SK-N-SH treated with all-trans-retinoic acid at 6 μM for 48 hours (cell line): ENCODE results near the gene SEPTIN5.

Experiments
- ATAC-seq: fragments of 200-7000 bp; cut with Tn5 transposase; 3 replicates; pipeline ENCODE4 v1.9.1; 2020; ENCODE audit warnings: mild to moderate bottlenecking, moderate library complexity
- ARNTL ChIP-seq: fragments of 450-650 bp; formaldehyde crosslinking; IDR thresholded peaks from 2 replicates; pipeline ENCODE4 v1.5.0; 2020; ENCODE audit warnings: low read depth, mild to moderate bottlenecking, moderate library complexity, borderline replicate concordance
- CSRNP3 ChIP-seq: fragments of 250-450 bp; sonication (Bioruptor Pico); IDR thresholded peaks from 2 replicates; pipeline ENCODE4 v1.5.1; 2021; ENCODE audit warnings: mild to moderate bottlenecking, moderate library complexity
- GLIS3 ChIP-seq: fragments of 250-450 bp; sonication (Bioruptor Pico); IDR thresholded peaks from 2 replicates; pipeline ENCODE4 v1.5.0; 2020; ENCODE audit warnings: mild to moderate bottlenecking, moderate library complexity
- OSR1 ChIP-seq: fragments of 250-450 bp; sonication (Bioruptor Pico); IDR thresholded peaks from 2 replicates; pipeline ENCODE4 v1.8.0; 2022; ENCODE audit warnings: moderate library complexity, mild to moderate bottlenecking, inconsistent platforms
- PATZ1 ChIP-seq: fragments of 250-450 bp; sonication (Bioruptor Pico); IDR thresholded peaks from 2 replicates; pipeline ENCODE4 v1.8.0; 2020; ENCODE audit warnings: mild to moderate bottlenecking, moderate library complexity, borderline replicate concordance
- PPARA ChIP-seq: fragments of 250-450 bp; sonication (Bioruptor Pico); IDR thresholded peaks from 2 replicates; pipeline ENCODE4 v1.5.0; 2020; ENCODE audit warnings: mild to moderate bottlenecking, borderline replicate concordance
- RARB ChIP-seq: fragments of 250-450 bp; sonication (Bioruptor Pico); IDR thresholded peaks from 2 replicates; pipeline ENCODE4 v1.8.0; 2021; ENCODE audit warnings: mild to moderate bottlenecking, moderate library complexity
- SNAI2 ChIP-seq: fragments of 250-450 bp; sonication (Bioruptor Pico); IDR thresholded peaks from 2 replicates; pipeline ENCODE4 v1.5.0; 2020; ENCODE audit warnings: mild to moderate bottlenecking, moderate library complexity
- TOX ChIP-seq: fragments of 250-450 bp; sonication (Bioruptor Pico); IDR thresholded peaks from 2 replicates; pipeline ENCODE4 v1.8.0; 2021; ENCODE audit warnings: mild to moderate bottlenecking, moderate library complexity, borderline replicate concordance
- TSHZ2 ChIP-seq: fragments of 250-450 bp; sonication (Bioruptor Pico); IDR thresholded peaks from 2 replicates; pipeline ENCODE4 v1.5.0; 2020; ENCODE audit warnings: mild to moderate bottlenecking, moderate library complexity
- ZC3H10 ChIP-seq: fragments of 250-450 bp; sonication (Bioruptor Pico); IDR thresholded peaks from 2 replicates; pipeline ENCODE4 v1.5.1; 2021; ENCODE audit warnings: mild to moderate bottlenecking, moderate library complexity
- ZFP3 ChIP-seq: fragments of 250-450 bp; sonication (Bioruptor Pico); IDR thresholded peaks from 2 replicates; pipeline ENCODE4 v1.5.0; 2020; ENCODE audit warnings: mild to moderate bottlenecking, moderate library complexity
- ZFP30 ChIP-seq: fragments of 450-650 bp; formaldehyde crosslinking; IDR thresholded peaks from 2 replicates; pipeline ENCODE4 v1.5.0; 2022; ENCODE audit warnings: mild to moderate bottlenecking, moderate library complexity
- ZNF565 ChIP-seq: fragments of 450-650 bp; formaldehyde crosslinking; conservative IDR thresholded peaks from 2 replicates; pipeline ENCODE4 v1.5.0; 2020; ENCODE audit warnings: low read depth, mild to moderate bottlenecking, moderate library complexity
- ZNF8 ChIP-seq: fragments of 450-650 bp; formaldehyde crosslinking; IDR thresholded peaks from 2 replicates; pipeline ENCODE4 v1.5.0; 2020; ENCODE audit warnings: mild to moderate bottlenecking, moderate library complexity
- TF ChIP-seq, protein P1 (sequence below): fragments of 250-450 bp; sonication (Bioruptor Pico); IDR thresholded peaks from 2 replicates; pipeline ENCODE4 v1.8.0; 2021; ENCODE audit warnings: low read depth, mild to moderate bottlenecking, moderate library complexity, borderline replicate concordance

The SEPTIN5 gene

GRCh38 chr22:19716041-19716828, 1.9 kb downstream of the SEPTIN5 start:
- no peak for ATAC-seq
- TF ChIP-seq RARB (no peak), ZFP3 (CRISPR knock-in tag) (no peak), CSRNP3 (CRISPR knock-in tag) (no peak), ZNF565 (CRISPR knock-in tag) (no peak), PPARA (CRISPR knock-in tag) (no peak), SNAI2 (CRISPR knock-in tag) (no peak), OSR1 (CRISPR knock-in tag) (no peak), ZFP30 (CRISPR knock-in tag) (no peak), ZC3H10 (no peak)
- TF ChIP-seq, all 23 proteins: peak for 0

GRCh38 chr22:19716829-19717105, 2.5 kb downstream of the SEPTIN5 start:
- ATAC-seq = no peak
- TF ChIP-seq ARNTL (CRISPR knock-in tag) (no peak), SNAI2 (CRISPR knock-in tag) (no peak), TSHZ2 (CRISPR knock-in tag) (no peak), ZNF565 (CRISPR knock-in tag) (no peak), TOX (CRISPR knock-in tag) (no peak), ZNF8 (CRISPR knock-in tag) (no peak)
- TF ChIP-seq, all 23 proteins: peak for 0

GRCh38 chr22:19717181-19717580, 2.9 kb downstream of the SEPTIN5 start:
- peak; percentile 6; the same call in 2 of the 3 replicates for ATAC-seq
- TF ChIP-seq TSHZ2 (CRISPR knock-in tag) (no peak), PPARA (CRISPR knock-in tag) (no peak), PATZ1 (no peak), ZC3H10 (no peak), ZNF8 (CRISPR knock-in tag) (no peak), ARNTL (CRISPR knock-in tag) (no peak), GLIS3 (CRISPR knock-in tag) (no peak), ZFP3 (CRISPR knock-in tag) (no peak), TOX (CRISPR knock-in tag) (no peak)
- TF ChIP-seq, protein P1, sequence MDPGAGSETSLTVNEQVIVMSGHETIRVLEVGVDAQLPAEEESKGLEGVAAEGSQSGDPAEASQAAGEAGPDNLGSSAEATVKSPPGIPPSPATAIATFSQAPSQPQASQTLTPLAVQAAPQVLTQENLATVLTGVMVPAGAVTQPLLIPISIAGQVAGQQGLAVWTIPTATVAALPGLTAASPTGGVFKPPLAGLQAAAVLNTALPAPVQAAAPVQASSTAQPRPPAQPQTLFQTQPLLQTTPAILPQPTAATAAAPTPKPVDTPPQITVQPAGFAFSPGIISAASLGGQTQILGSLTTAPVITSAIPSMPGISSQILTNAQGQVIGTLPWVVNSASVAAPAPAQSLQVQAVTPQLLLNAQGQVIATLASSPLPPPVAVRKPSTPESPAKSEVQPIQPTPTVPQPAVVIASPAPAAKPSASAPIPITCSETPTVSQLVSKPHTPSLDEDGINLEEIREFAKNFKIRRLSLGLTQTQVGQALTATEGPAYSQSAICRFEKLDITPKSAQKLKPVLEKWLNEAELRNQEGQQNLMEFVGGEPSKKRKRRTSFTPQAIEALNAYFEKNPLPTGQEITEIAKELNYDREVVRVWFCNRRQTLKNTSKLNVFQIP (CRISPR knock-in tag) = no peak
